ENCODE data around the gene NUDT19. TPM values are rescaled to one million over a fixed set of nuclear protein-coding genes. Genes with fewer than 3 reads are reported as not detected.

The NUDT19 gene
- total RNA-seq, 3 donors from 2014 or later (not counting 1 experiment from before 2014, with no cell fraction given), result 6.4 to 9.6 (median 8.2) TPM

GRCh38 chr19:32751066-32751465 lies 59.4 kb downstream of the NUDT19 start:
- H3K4me1 ChIP-seq (ENCODE audit: control insufficient read depth, insufficient read depth, low read length), result peaks cover 12% of the 10 kb centered on the region
- Mint-ChIP-seq H3K36me3 (no peaks in the 10 kb centered on the region), H3K4me3 (no peak overlapping the region), H3K4me1 (peaks cover 0 to 4% of the 10 kb centered on the region in 2 donors), H3K9me3 (no peaks in the 10 kb centered on the region), H3K27ac (no peak overlapping the region), H3K27me3 (ENCODE audit: low read depth in 2 of 2) (peaks cover 0 to 9% of the 10 kb centered on the region in 2 donors)
- H3K9me3 ChIP-seq (ENCODE audit: control insufficient read depth, insufficient read depth, low read length), result peaks cover 6% of the 10 kb centered on the region
- intact Hi-C loops (cut with micrococcal nuclease), result no loop called here
- H3K27ac ChIP-seq (ENCODE audit: low read length), result no peak overlapping the region
- TF ChIP-seq CTCF (IDR thresholded peaks at IDR 0.05), result no peak
- H3K36me3 ChIP-seq (ENCODE audit: control insufficient read depth, insufficient read depth, low read length), result no peaks in the 10 kb centered on the region
- H3K4me3 ChIP-seq (ENCODE audit: low read length), result no peak overlapping the region
- DNase-seq (no peak), ATAC-seq (no peak)
- H3K27me3 ChIP-seq (ENCODE audit: control insufficient read depth, insufficient read depth, low read length), result peaks cover 6% of the 10 kb centered on the region
- WGBS (ENCODE audit: insufficient coverage), result 71% methylated on average over 2 of the region's 2 CpGs

- H3K27me3 ChIP-seq (ENCODE audit: control insufficient read depth, insufficient read depth, low read length), result peaks cover 4% of the 10 kb centered on the region
- no peak overlapping the region for H3K27ac Mint-ChIP-seq
- peaks cover 6 to 7% of the 10 kb centered on the region in 2 donors for H3K27me3 Mint-ChIP-seq (ENCODE audit: low read depth in 2 of 2)
- H3K4me3 ChIP-seq (ENCODE audit: low read length), result no peak overlapping the region
- H3K27ac ChIP-seq (ENCODE audit: low read length), result no peak overlapping the region
- intact Hi-C loops (cut with micrococcal nuclease), result no loop called here
- no peaks in the 10 kb centered on the region for H3K9me3 ChIP-seq (ENCODE audit: control insufficient read depth, insufficient read depth, low read length)
- no peaks in the 10 kb centered on the region for H3K9me3 Mint-ChIP-seq
- TF ChIP-seq CTCF (IDR thresholded peaks at IDR 0.05), result no peak
- no peak overlapping the region for H3K4me3 Mint-ChIP-seq
- no peaks in the 10 kb centered on the region for H3K36me3 Mint-ChIP-seq
- ATAC-seq (no peak), DNase-seq (no peak)
- no peaks in the 10 kb centered on the region for H3K4me1 ChIP-seq (ENCODE audit: control insufficient read depth, insufficient read depth, low read length)
- no peaks in the 10 kb centered on the region for H3K36me3 ChIP-seq (ENCODE audit: control insufficient read depth, insufficient read depth, low read length)
- H3K4me1 Mint-ChIP-seq, result no peaks in the 10 kb centered on the region
- 83% methylated on average over 3 of the region's 3 CpGs for WGBS (ENCODE audit: insufficient coverage)
Measured at GRCh38 chr19:32757189-32757588, 65.6 kb downstream of the NUDT19 start.

Other genes starting within 250 kb of the NUDT19 start
- gene PDCD5, start 110.6 kb upstream of the NUDT19 start, total RNA-seq, result 10 to 100 TPM; 24.5 to 29.7 (median 25.0) TPM
- 10 to 100 TPM; 35.8 to 47.1 (median 40.8) TPM for gene ANKRD27, start 16.6 kb upstream of the NUDT19 start, total RNA-seq
- under 1 TPM; 0.12 to 0.41 (median 0.40) TPM for gene RGS9BP, start 16.0 kb upstream of the NUDT19 start, total RNA-seq
- gene TDRD12, start 27.9 kb downstream of the NUDT19 start, total RNA-seq, result under 1 TPM in 2 of 3 donors, not detected in 1; 0.13 to 0.45 TPM
- gene SLC7A9, start 177.9 kb downstream of the NUDT19 start, total RNA-seq, result under 1 TPM in 2 of 3 donors, not detected in 1; 0.75 to 0.80 TPM